Right lung (tissue), 5 donors: Measurements from ENCODE around the gene KRTAP17-1. TPM values are rescaled to one million over a fixed set of nuclear protein-coding genes. Genes with fewer than 3 reads are reported as not detected.
A peak's percentile ranks its signal among the peaks of the same experiment; 100 is the strongest.
"Not testable (repeated sequence)": the region's sequence is repeated elsewhere in the genome, so short reads cannot be mapped to it uniquely, and the experiment has no call there.

Source experiments
- DNase-seq, 2 donors: peaks; one replicate each; pipeline ENCODE4 v3.0.0-alpha.2; 2013
- polyA plus RNA-seq, 5 donors: library from polyadenylated mRNA; unstranded; fragments of 120-200 nt; gene quantifications; one replicate each; pipeline versions ENCODE4 v1.2.1 to v1.2.3, GENCODE V29; 2013; ENCODE audit warnings: inconsistent platforms in 1 of 5, low replicate concordance in 1 of 5; ENCODE audit not compliant: insufficient read length in 5 of 5, insufficient read depth in 1 of 5

KRTAP17-1 gene
- polyA plus RNA-seq, 5 donors, result not detected

- no peak for DNase-seq
Measured at GRCh38 chr17:41304091-41304490, 11.4 kb downstream of the KRTAP17-1 start.

DNA sequence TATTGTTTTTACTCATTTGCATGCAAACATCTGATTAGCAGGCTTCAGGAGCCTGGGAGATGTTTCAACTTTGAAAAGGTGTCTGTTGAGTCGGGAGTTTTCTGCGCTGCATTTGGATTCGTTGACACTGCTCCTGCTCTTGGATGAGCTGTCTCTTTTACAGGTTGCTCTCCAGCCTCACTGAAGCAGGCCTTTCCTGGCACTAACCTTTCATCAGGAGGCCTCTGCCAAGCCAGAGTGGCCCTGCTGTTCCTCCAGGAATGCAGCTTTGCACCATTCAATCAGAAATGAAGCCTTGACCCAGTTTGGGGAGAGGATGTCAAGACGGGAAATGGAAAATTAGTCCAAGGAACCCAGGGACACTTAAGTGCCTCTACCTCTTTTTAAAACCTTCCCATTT, 12.5 kb downstream of the KRTAP17-1 start:
- DNase-seq, result no peak

- no peak for DNase-seq
Measured at GRCh38 chr17:41301916-41302901, 13.3 kb downstream of the KRTAP17-1 start, which contains the start of gene KRTAP29-1. Gene KRTAP29-1, minus strand, starts transcription at chr17:41302851. Its CDS starts 0 bp downstream, at chr17:41302851.

DNA sequence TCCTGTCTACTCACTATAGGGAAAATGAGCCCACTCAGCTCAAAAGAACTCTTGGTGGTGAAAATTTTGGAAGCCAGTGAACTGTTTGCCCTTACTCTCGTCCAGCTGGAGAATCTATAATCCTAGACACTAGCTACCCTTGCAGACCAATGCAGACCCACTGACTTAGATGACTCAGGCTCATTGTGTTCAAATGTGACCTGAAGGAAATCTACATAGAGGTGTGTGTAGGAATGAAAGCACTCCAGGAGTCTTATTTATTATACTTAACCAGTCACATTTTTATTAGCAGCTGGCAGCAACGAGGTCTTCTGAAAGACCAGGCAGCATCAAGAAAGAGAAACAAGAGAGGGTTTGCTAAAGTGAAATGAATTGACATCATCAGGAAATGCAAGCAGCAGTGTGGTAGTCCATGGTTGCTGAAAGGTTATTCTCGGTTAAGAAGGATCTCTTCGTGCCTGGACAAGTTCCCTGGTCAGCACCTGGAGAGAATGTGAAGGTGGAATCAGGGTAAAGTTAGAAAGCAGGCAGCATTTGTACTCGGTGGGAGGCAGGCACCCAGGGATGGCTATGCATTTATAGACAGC, 14.2 kb downstream of the KRTAP17-1 start:
- DNase-seq, result no peak

- DNase-seq, result no peak
Measured at GRCh38 chr17:41298458-41299135, 16.9 kb downstream of the KRTAP17-1 start.

- DNase-seq, result peak in 1 of 2 donors; percentile 2
Measured at GRCh38 chr17:41296846-41297245, 18.7 kb downstream of the KRTAP17-1 start.

DNA sequence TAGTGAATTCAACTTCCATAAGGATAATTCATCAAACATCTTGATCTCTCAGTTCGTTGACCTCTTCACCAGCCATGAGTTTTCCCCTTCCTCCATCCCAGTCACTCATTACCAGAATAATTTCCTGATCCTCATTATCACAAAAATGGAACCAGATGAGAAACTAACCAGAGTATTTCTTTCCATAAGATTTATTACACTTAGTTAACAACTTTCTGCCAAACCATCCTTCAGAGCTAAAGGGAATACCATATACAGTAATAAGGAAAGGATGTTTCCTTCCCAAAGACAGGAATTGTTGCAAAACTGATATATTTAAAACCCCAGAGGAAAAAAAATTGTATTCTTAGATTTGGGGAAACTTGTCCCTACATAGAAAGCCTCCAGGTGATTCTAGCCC, 21.5 kb downstream of the KRTAP17-1 start:
- DNase-seq, result no peak

DNA sequence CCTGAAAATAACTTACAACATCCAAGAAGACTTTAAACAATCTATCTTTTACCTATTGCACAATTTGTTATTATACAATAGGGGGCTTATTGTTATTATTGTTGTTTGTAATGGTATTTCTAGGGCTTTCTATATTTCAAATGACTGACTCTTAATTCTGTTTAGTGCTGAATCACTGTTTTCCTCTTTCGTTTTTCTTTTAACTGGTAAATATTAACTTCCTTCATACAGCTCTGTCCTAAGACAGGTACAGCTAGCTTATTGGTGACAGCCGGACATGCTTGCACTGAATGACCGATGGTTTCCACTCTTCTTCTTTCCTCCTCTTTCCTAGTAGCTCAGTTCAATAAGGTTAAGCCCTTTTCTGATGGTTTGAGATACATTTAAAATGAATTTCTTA, 28.5 kb downstream of the KRTAP17-1 start:
- DNase-seq, result no peak

GRCh38 chr17:41284546-41284945, 31.0 kb downstream of the KRTAP17-1 start:
- DNase-seq, result no peak

DNA sequence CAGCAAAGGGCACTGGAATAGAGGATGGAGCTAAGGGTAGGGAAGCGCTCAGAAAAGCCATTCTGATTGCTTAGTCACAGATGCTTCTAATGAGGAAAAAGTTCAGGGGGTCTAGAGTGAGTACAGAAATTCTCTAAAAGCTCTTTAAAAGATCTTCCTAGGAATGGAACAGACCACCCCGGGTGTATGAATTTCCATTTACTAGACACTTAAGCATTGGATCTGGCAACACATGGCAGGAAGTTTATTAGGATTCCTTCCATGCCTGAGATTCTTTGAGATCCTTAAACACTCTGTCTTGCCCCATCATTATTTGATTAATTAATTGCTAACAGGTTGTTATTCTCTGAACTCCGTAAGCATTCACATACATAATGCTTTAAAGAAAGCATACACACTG, 31.5 kb downstream of the KRTAP17-1 start:
- no peak for DNase-seq

DNA sequence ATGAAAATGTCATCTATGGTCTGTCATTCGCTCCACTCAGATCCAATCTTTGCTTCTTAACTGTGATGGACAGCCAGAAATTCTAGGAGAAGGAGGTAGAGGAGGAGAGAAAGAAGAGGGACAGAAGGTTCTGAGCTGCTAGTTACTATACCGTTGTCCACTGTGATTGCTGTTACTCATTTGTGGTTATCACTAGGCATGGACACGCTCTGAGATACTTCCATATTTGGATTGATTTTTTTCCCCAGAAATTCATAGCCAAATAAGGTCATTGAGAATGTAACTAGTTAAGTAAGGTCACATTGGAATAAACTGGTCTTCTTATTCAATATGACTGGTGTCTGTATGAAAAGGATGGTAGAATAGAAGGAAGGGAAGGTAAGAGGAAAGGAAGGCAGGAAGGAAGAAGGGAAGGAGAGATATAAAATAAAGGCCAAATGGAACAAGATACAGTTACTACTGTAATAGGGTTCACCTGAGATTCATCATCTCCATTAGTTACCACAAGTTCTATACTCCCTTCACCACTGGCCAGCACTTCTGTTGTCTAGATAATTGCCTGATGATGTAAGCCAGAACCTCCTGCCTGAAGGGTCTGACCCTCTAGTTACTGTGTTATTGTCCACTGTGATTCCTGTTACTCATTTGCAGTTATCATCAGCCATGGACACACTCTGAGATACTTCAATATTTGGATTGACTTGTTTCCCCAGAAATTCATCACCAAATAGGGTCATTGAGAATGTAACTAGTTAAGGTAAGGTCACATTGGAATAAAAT, 37.1 kb downstream of the KRTAP17-1 start:
- DNase-seq, result no peak

DNA sequence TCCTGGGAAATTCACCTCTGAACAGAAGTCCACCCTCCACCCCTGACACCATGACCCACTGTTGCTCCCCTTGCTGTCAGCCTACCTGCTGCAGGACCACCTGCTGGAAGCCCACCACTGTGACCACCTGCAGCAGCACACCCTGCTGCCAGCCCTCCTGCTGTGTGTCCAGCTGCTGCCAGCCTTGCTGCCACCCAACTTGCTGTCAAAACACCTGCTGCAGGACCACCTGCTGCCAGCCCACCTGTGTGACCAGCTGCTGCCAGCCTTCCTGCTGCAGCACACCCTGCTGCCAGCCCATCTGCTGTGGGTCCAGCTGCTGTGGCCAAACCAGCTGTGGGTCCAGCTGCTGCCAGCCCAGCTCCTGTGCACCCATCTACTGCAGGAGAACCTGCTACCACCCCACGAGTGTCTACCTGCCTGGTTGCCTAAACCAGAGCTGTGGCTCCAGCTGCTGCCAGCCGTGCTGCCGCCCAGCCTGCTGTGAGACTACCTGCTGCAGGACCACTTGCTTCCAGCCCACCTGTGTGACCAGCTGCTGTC, 39.8 kb downstream of the KRTAP17-1 start, which contains the start of gene KRTAP9-7:
Gene KRTAP9-7 (plus strand): TSS at position 51 of the 543 bp plus-strand sequence. CDS start 0 bp downstream, at position 51.
- DNase-seq, result not testable (repeated sequence)

- no peak for DNase-seq
Measured at GRCh38 chr17:41271858-41272257, 43.7 kb downstream of the KRTAP17-1 start.

DNA sequence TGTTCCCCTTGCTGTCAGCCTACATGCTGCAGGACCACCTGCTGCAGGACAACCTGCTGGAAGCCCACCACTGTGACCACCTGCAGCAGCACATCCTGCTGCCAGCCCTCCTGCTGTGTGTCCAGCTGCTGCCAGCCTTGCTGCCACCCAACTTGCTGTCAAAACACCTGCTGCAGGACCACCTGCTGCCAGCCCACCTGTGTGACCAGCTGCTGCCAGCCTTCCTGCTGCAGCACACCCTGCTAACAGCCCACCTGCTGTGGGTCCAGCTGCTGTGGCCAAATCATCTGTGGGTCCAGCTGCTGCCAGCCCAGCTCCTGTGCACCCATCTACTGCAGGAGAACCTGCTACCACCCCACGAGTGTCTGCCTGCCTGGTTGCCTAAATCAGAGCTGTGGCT, 44.2 kb downstream of the KRTAP17-1 start:
- DNase-seq, result not testable (repeated sequence)

DNA sequence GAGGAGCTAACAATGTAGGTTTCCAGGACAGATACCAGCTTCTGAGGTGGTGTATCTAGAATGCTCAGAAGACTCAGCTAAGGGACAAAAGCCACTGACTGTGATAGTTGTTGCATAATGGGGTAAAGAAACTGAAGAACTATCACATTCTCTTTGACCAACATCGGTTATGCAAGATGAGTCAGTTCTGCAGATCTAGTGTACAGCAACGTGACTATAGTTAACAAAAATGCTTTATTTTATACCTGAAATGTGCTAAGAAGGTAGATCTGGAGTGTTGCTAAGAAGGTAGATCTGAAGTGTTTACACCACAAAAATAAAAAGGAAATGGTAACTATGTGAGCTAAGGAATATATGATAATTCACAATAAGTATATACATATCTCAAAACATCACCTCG, 47.8 kb downstream of the KRTAP17-1 start:
- no peak for DNase-seq

- DNase-seq, result no peak
Measured at GRCh38 chr17:41265078-41265477, 50.4 kb downstream of the KRTAP17-1 start, which contains the start of gene KRTAP9-6. Gene KRTAP9-6, plus strand, starts transcription at chr17:41265378. Its CDS starts 0 bp downstream, at chr17:41265378.

Other genes starting within 250 kb of the KRTAP17-1 start
- not detected for gene KRTAP2-4, start 249.8 kb downstream of the KRTAP17-1 start, polyA plus RNA-seq
- gene KRTAP4-7, start 231.6 kb downstream of the KRTAP17-1 start, polyA plus RNA-seq, result not detected
- gene KRTAP4-8, start 217.6 kb downstream of the KRTAP17-1 start, polyA plus RNA-seq, result not detected
- not detected for gene KRTAP4-16, start 213.5 kb downstream of the KRTAP17-1 start, polyA plus RNA-seq
- not detected for gene KRTAP4-9, start 210.3 kb downstream of the KRTAP17-1 start, polyA plus RNA-seq
- under 1 TPM in 1 of 5 donors, not detected in 4; 0.13 TPM for gene KRTAP4-11, start 197.3 kb downstream of the KRTAP17-1 start, polyA plus RNA-seq
- not detected for gene KRTAP4-12, start 191.5 kb downstream of the KRTAP17-1 start, polyA plus RNA-seq
- gene KRTAP4-6, start 175.2 kb downstream of the KRTAP17-1 start, polyA plus RNA-seq, result not detected
- gene KRTAP4-5, start 165.9 kb downstream of the KRTAP17-1 start, polyA plus RNA-seq, result not detected
- not detected for gene KRTAP4-4, start 155.0 kb downstream of the KRTAP17-1 start, polyA plus RNA-seq
- not detected for gene KRTAP4-3, start 147.5 kb downstream of the KRTAP17-1 start, polyA plus RNA-seq
- not detected for gene KRTAP4-2, start 137.5 kb downstream of the KRTAP17-1 start, polyA plus RNA-seq
- gene KRTAP4-1, start 130.8 kb downstream of the KRTAP17-1 start, polyA plus RNA-seq, result not detected
- gene KRTAP9-1, start 125.8 kb downstream of the KRTAP17-1 start, polyA plus RNA-seq, result not detected
- not detected for gene KRTAP9-2, start 89.1 kb downstream of the KRTAP17-1 start, polyA plus RNA-seq
- not detected for gene KRTAP9-3, start 83.3 kb downstream of the KRTAP17-1 start, polyA plus RNA-seq
- not detected for gene KRTAP9-8, start 77.7 kb downstream of the KRTAP17-1 start, polyA plus RNA-seq
- not detected for gene KRTAP9-4, start 66.0 kb downstream of the KRTAP17-1 start, polyA plus RNA-seq
- gene KRTAP9-9, start 60.3 kb downstream of the KRTAP17-1 start, polyA plus RNA-seq, result not detected
- under 1 TPM; 0.13 to 0.25 (median 0.18) TPM for gene KRTAP9-6, start 50.3 kb downstream of the KRTAP17-1 start, polyA plus RNA-seq
- not detected for gene KRTAP9-7, start 40.0 kb downstream of the KRTAP17-1 start, polyA plus RNA-seq
- not detected for gene KRTAP29-1, start 12.9 kb downstream of the KRTAP17-1 start, polyA plus RNA-seq
- gene KRTAP16-1, start 6.4 kb downstream of the KRTAP17-1 start, polyA plus RNA-seq, result not detected
- not detected for gene KRT33A, start 35.1 kb upstream of the KRTAP17-1 start, polyA plus RNA-seq
- not detected for gene KRT33B, start 54.1 kb upstream of the KRTAP17-1 start, polyA plus RNA-seq
- not detected for gene KRT34, start 66.6 kb upstream of the KRTAP17-1 start, polyA plus RNA-seq
- under 1 TPM in 1 of 5 donors, not detected in 4; 0.32 TPM for gene KRT31, start 81.9 kb upstream of the KRTAP17-1 start, polyA plus RNA-seq
- not detected for gene KRT37, start 108.9 kb upstream of the KRTAP17-1 start, polyA plus RNA-seq
- gene KRT38, start 125.3 kb upstream of the KRTAP17-1 start, polyA plus RNA-seq, result not detected
- gene KRT32, start 151.7 kb upstream of the KRTAP17-1 start, polyA plus RNA-seq, result not detected
- gene KRT35, start 165.4 kb upstream of the KRTAP17-1 start, polyA plus RNA-seq, result not detected
- not detected for gene KRT36, start 174.2 kb upstream of the KRTAP17-1 start, polyA plus RNA-seq
- gene KRT13, start 189.9 kb upstream of the KRTAP17-1 start, polyA plus RNA-seq, result under 1 TPM; 0.19 to 0.58 (median 0.38) TPM
- gene KRT15, start 203.2 kb upstream of the KRTAP17-1 start, polyA plus RNA-seq, result 1 to 10 TPM; 1.0 to 2.8 (median 2.3) TPM
- 100 to 1,000 TPM in 4 of 5 donors, 10 to 100 TPM in 1; 91.6 to 190 (median 122) TPM for gene KRT19, start 212.6 kb upstream of the KRTAP17-1 start, polyA plus RNA-seq